ENCODE measurements around the gene ASTL.

DNA sequence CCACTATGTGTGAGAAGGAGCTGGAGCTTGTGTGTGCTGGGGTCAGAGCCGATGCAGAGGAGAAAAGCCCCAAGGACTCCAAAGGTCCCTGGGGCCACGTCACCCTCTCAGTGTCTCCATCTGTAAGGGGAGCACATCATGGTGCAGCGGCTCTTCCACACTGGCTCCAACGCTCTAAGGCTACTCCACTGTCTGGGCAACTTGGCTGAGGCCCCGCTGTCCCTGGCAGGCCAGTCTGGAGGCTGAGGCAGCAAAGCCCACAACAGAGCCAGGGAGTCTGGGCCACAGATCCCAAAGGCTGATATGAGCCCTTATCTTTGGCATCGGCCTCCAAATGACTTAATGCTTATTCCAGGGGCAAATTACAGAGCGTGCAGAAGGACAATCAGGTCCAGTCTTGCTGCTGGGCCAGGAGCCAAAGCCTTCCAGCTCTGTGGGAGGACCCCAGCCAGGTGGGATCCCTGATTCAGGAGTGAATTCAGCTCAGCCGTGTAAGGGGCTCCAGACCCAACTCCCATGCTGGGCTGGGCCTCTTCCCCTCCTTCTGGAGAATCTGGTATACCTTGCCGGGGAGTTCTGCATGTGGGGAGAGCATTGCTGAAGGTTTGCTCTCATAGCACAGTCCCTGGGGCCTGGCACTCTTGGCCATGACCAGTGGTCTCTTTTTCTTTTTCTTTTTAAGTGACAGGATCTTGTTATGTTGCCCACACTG, 8.7 kb upstream of the ASTL start:
- no peak for TF ChIP-seq CTCF (conservative IDR thresholded peaks at IDR 0.05 in 1 of 2, IDR thresholded peaks at IDR 0.05 in 1 of 2; ENCODE audit: extremely low read depth in 1 of 2, insufficient read depth in 1 of 2, low read depth in 1 of 2, low read length in 2 of 2)
- no peak for TF ChIP-seq EZH2 (IDR thresholded peaks at IDR 0.05; ENCODE audit: borderline replicate concordance, low read length)

All from mammary epithelial cell (primary cell).